Fibroblast of lung (primary cell): Measurements from ENCODE around the gene ZNF750. TPM values are rescaled to one million over a fixed set of nuclear protein-coding genes. Genes with fewer than 3 reads are reported as not detected.

Source experiments
- DNase-seq, 2 donors: peaks; one replicate each; pipeline versions ENCODE4 v3.0.0 to v3.0.0-alpha.2; 2010; ENCODE audit warnings: low read depth in 2 of 2
- H2AFZ ChIP-seq: 2 replicates; pipeline ENCODE4 v1.5.1; 2012; ENCODE audit warnings: low read length, control low read depth, inconsistent platforms
- H3K27ac ChIP-seq: 2 replicates; pipeline ENCODE4 v1.5.1; 2011; ENCODE audit warnings: low read length, control low read depth; ENCODE audit not compliant: insufficient read depth
- H3K27me3 ChIP-seq: 2 replicates; pipeline ENCODE4 v1.5.1; 2011; ENCODE audit warnings: mild to moderate bottlenecking, low read length; ENCODE audit not compliant: control insufficient read depth, insufficient read depth
- H3K36me3 ChIP-seq: 2 replicates; pipeline ENCODE4 v1.5.1; 2011; ENCODE audit warnings: low read length; ENCODE audit not compliant: control insufficient read depth, insufficient read depth
- H3K4me1 ChIP-seq: 2 replicates; pipeline ENCODE4 v1.5.1; 2011; ENCODE audit warnings: low read length; ENCODE audit not compliant: control insufficient read depth, insufficient read depth; ENCODE audit errors: extremely low read depth
- H3K4me2 ChIP-seq: 2 replicates; pipeline ENCODE4 v1.5.1; 2011; ENCODE audit warnings: low read length, control low read depth; ENCODE audit not compliant: insufficient read depth; ENCODE audit errors: extremely low read depth
- H3K4me3 ChIP-seq, 4 experiments: fragments of 200-600 bp in 1 of 4; sonication (generic) in 1 of 4; replicated peaks in 1 of 4; 2 replicates each; pipeline ENCODE4 v1.5.1; 2011 to 2016; ENCODE audit warnings: low read length in 4 of 4, low read depth in 3 of 4, mild to moderate bottlenecking in 3 of 4, control low read depth in 2 of 4, inconsistent platforms in 1 of 4, mixed read lengths in 1 of 4; ENCODE audit not compliant: insufficient read depth in 1 of 4; ENCODE audit errors: control extremely low read depth in 1 of 4
- H3K79me2 ChIP-seq: 2 replicates; pipeline ENCODE4 v1.5.1; 2012; ENCODE audit warnings: mild to moderate bottlenecking, low read length, inconsistent platforms; ENCODE audit not compliant: control insufficient read depth, insufficient read depth
- H3K9ac ChIP-seq: 2 replicates; pipeline ENCODE4 v1.5.1; 2011; ENCODE audit warnings: mild to moderate bottlenecking, low read length, control low read depth; ENCODE audit not compliant: insufficient read depth
- H3K9me3 ChIP-seq: 2 replicates; pipeline ENCODE4 v1.5.1; 2012; ENCODE audit warnings: low read depth, low read length; ENCODE audit not compliant: control insufficient read depth, insufficient read depth
- H4K20me1 ChIP-seq: 2 replicates; pipeline ENCODE4 v1.5.1; 2011; ENCODE audit warnings: low read length; ENCODE audit not compliant: control insufficient read depth, insufficient read depth; ENCODE audit errors: extremely low read depth
- CTCF ChIP-seq, 2 donors: IDR thresholded peaks in 1 of 2; conservative IDR thresholded peaks in 1 of 2; 1 replicate in 1 of 2; 2 replicates in 1 of 2; pipeline ENCODE4 v1.5.1; 2011 to 2012; ENCODE audit warnings: low read length in 2 of 2, control low read depth in 1 of 2, inconsistent platforms in 1 of 2, low read depth in 1 of 2, mild to moderate bottlenecking in 1 of 2
- EZH2 ChIP-seq: IDR thresholded peaks from 2 replicates; pipeline ENCODE4 v1.5.1; 2012; ENCODE audit warnings: low read length, control low read depth, mild to moderate bottlenecking; ENCODE audit errors: missing control alignments
- polyA plus RNA-seq, 2 donors: library from polyadenylated mRNA; depleted of rRNA in 1 of 2; stranded (reverse) in 1 of 2; unstranded in 1 of 2; fragments of >200 nt; gene quantifications; 2 replicates each; pipeline ENCODE4 v1.2.1, GENCODE V29; 2011 to 2012; ENCODE audit warnings: missing spikeins in 1 of 2
- total RNA-seq: library from RNA; depleted of rRNA; stranded (reverse); fragments of >200 nt; gene quantifications from 2 replicates; pipeline ENCODE4 v1.2.1, GENCODE V29; 2014

The ZNF750 gene
- total and polyA plus RNA-seq, 2 donors (not counting 1 experiment from before 2014, with no cell fraction given), result not detected

GRCh38 chr17:82803185-82803584 is 36.6 kb downstream of the ZNF750 start:
- H3K9me3 ChIP-seq, result no peaks in the 10 kb centered on the region
- no peak overlapping the region for H3K27ac ChIP-seq
- no peaks in the 10 kb centered on the region for H3K27me3 ChIP-seq
- no peak overlapping the region for H3K4me3 ChIP-seq
- DNase-seq, result no peak
- peaks cover 17% of the 10 kb centered on the region for H3K36me3 ChIP-seq
- H3K9ac ChIP-seq, result no peak overlapping the region
- peaks cover 5% of the 10 kb centered on the region for H3K4me1 ChIP-seq
- no peak overlapping the region for H2AFZ ChIP-seq
- no peaks in the 10 kb centered on the region for H4K20me1 ChIP-seq
- TF ChIP-seq CTCF (conservative IDR thresholded peaks at IDR 0.05 in 1 of 2, IDR thresholded peaks at IDR 0.05 in 1 of 2; ENCODE audit: low read depth in 1 of 2, low read length in 2 of 2), result no peak
- no peak for TF ChIP-seq EZH2
- no peak overlapping the region for H3K4me2 ChIP-seq
- H3K79me2 ChIP-seq, result peaks cover 2% of the 10 kb centered on the region

- H3K4me2 ChIP-seq, result peak overlapping the region; percentile 66
- H3K4me3 ChIP-seq, result peak overlapping the region in 2 of 4 experiments; percentile 12 to 23
These were observed 37.6 kb downstream of the ZNF750 start for GRCh38 chr17:82802075-82802780.

More at GRCh38 chr17:82802075-82802780, 37.6 kb downstream of the ZNF750 start:
- Histone ChIP-seq H3K4me1 (peaks cover 5% of the 10 kb centered on the region), H3K27ac (peak overlapping the region; percentile 23), H3K36me3 (peaks cover 14% of the 10 kb centered on the region), H3K9ac (no peak overlapping the region), H3K79me2 (peaks cover 2% of the 10 kb centered on the region), H3K9me3 (no peaks in the 10 kb centered on the region), H4K20me1 (no peaks in the 10 kb centered on the region), H2AFZ (no peak overlapping the region), H3K27me3 (no peaks in the 10 kb centered on the region)
- TF ChIP-seq EZH2 (no peak), CTCF (conservative IDR thresholded peaks at IDR 0.05 in 1 of 2, IDR thresholded peaks at IDR 0.05 in 1 of 2; ENCODE audit: low read depth in 1 of 2, low read length in 2 of 2) (no peak)
- peak in 1 of 2 donors; percentile 68 for DNase-seq
